Prostate gland (tissue), 2 donors: ENCODE measurements around the gene RPP30. TPM values are rescaled to one million over a fixed set of nuclear protein-coding genes. Genes with fewer than 3 reads are reported as not detected.

ENCODE experiments used
- DNase-seq: peaks from one replicate; pipeline ENCODE4 v3.0.0-alpha.2; 2019; ENCODE audit warnings: low spot score
- H3K27ac ChIP-seq, 2 donors: fragments of 200-600 bp; sonication (generic); 2 replicates each; pipeline ENCODE4 v1.5.1; 2017 to 2019
- H3K27me3 ChIP-seq: fragments of 200-600 bp; sonication (generic); replicated peaks from 2 replicates; pipeline ENCODE4 v1.5.1; 2019; ENCODE audit not compliant: insufficient read depth
- H3K36me3 ChIP-seq, 2 donors: fragments of 200-600 bp; sonication (generic); 1 replicate in 1 of 2; 2 replicates in 1 of 2; pipeline versions ENCODE4 v1.5.1 to v1.8.1; 2017 to 2019
- H3K4me1 ChIP-seq: fragments of 200-600 bp; sonication (generic); replicated peaks from 2 replicates; pipeline ENCODE4 v1.5.1; 2019
- H3K4me3 ChIP-seq, 2 donors: fragments of 200-600 bp; sonication (generic); 2 replicates each; pipeline ENCODE4 v1.5.1; 2017 to 2019
- H3K9me3 ChIP-seq: fragments of 200-600 bp; sonication (generic); 2 replicates; pipeline ENCODE4 v1.5.1; 2017
- POLR2A ChIP-seq: fragments of 450-650 bp; IDR thresholded peaks from one replicate; pipeline ENCODE4 v1.6.1; 2016; ENCODE audit warnings: antibody characterized with exemption, mild to moderate bottlenecking
- POLR2AphosphoS5 ChIP-seq: sonication (generic); formaldehyde crosslinking; IDR thresholded peaks from one replicate; pipeline ENCODE4 v1.6.1; 2017; ENCODE audit warnings: antibody characterized with exemption
- WGBS: methylation state at CpG from one replicate; pipeline ENCODE4 v1.1.5; 2018; 5-methylcytosine and 5-hydroxymethylcytosine counted together
- intact Hi-C: fragments of 100-400 bp; cut with DNase I; formaldehyde crosslinking; loops from one replicate; pipeline ENCODE4 v1.14.2; 2022
- total RNA-seq, 2 donors: library from RNA; depleted of rRNA; stranded (reverse); fragments of >200 nt; gene quantifications; one replicate each; pipeline ENCODE4 v1.1.0, GENCODE V29; 2016
- TF ChIP-seq, protein P1 (sequence below), 4 experiments: fragments of 200-600 bp in 2 of 4; fragments of 450-650 bp in 2 of 4; sonication (generic) in 2 of 4; IDR thresholded peaks; 1 replicate in 3 of 4; 2 replicates in 1 of 4; pipeline ENCODE4 v1.5.1; 2016 to 2019; ENCODE audit warnings: antibody characterized with exemption in 4 of 4, mild to moderate bottlenecking in 2 of 4, moderate library complexity in 2 of 4

The RPP30 gene
- total RNA-seq, 2 donors from 2014 or later = 37.1 to 43.6 TPM

DNA sequence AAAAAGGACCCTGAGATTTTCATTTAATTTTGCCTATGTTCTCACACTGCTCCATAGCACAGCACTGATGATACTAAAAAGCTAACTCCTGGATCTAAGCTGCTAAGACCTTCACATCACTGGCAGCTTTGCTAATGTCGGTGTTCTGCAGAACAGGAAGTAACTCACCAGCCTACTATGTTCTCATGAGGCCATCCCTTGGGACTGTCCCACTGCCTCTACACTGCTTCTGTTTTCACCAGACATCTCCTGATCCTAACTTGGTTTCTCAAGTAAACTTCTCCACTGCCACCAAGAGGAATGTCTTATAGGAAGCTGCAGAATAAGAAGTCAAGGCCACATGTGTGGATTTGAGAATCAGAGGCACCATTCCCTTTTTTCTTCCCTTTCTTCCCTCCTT lies 29.0 kb upstream of the RPP30 start:
- no peaks in the 10 kb centered on the region for H3K4me1 ChIP-seq
- H3K27me3 ChIP-seq = no peaks in the 10 kb centered on the region
- no peak overlapping the region for H3K27ac ChIP-seq
- intact Hi-C loops = no loop called here
- no peak overlapping the region for H3K4me3 ChIP-seq
- TF ChIP-seq, protein P1, sequence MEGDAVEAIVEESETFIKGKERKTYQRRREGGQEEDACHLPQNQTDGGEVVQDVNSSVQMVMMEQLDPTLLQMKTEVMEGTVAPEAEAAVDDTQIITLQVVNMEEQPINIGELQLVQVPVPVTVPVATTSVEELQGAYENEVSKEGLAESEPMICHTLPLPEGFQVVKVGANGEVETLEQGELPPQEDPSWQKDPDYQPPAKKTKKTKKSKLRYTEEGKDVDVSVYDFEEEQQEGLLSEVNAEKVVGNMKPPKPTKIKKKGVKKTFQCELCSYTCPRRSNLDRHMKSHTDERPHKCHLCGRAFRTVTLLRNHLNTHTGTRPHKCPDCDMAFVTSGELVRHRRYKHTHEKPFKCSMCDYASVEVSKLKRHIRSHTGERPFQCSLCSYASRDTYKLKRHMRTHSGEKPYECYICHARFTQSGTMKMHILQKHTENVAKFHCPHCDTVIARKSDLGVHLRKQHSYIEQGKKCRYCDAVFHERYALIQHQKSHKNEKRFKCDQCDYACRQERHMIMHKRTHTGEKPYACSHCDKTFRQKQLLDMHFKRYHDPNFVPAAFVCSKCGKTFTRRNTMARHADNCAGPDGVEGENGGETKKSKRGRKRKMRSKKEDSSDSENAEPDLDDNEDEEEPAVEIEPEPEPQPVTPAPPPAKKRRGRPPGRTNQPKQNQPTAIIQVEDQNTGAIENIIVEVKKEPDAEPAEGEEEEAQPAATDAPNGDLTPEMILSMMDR (IDR thresholded peaks at IDR 0.05) = no peak
- no peak for TF ChIP-seq POLR2AphosphoS5
- TF ChIP-seq POLR2A = no peak
- no peak for DNase-seq
- H3K36me3 ChIP-seq = no peaks in the 10 kb centered on the region
- no peaks in the 10 kb centered on the region for H3K9me3 ChIP-seq
- WGBS = 100% methylated on average over 1 of the region's 1 CpG

DNA sequence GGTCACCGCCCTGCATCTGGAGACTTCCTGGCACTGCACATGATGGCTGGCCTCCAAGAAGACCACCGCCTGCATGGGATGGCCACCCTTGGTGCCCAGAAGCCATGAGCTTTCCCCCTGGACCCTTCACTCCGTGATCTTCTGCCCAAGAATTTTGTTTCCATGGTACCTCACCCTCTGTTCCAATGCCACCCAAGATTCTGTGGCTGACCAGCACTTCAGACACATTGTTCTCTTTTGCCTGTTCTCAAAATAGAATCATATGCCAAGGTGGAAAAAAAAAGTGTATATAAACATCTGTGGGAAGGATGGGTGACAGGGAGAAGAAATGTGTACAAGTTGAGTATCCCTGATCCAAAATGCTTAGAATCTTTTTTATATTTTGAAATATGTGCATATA lies 26.0 kb upstream of the RPP30 start:
- Histone ChIP-seq H3K27me3 (no peaks in the 10 kb centered on the region), H3K36me3 (no peaks in the 10 kb centered on the region), H3K9me3 (no peaks in the 10 kb centered on the region), H3K27ac (no peak overlapping the region), H3K4me3 (no peak overlapping the region), H3K4me1 (no peaks in the 10 kb centered on the region)
- WGBS = 81% methylated on average over 3 of the region's 3 CpGs
- no peak for DNase-seq
- intact Hi-C loops = no loop called here
- TF ChIP-seq POLR2A = no peak
- TF ChIP-seq, protein P1 (IDR thresholded peaks at IDR 0.05) = no peak
- TF ChIP-seq POLR2AphosphoS5 = no peak

- intact Hi-C loops = no loop called here
- no peak for DNase-seq
Observed at GRCh38 chr10:90846746-90847145, 25.0 kb upstream of the RPP30 start.

DNA sequence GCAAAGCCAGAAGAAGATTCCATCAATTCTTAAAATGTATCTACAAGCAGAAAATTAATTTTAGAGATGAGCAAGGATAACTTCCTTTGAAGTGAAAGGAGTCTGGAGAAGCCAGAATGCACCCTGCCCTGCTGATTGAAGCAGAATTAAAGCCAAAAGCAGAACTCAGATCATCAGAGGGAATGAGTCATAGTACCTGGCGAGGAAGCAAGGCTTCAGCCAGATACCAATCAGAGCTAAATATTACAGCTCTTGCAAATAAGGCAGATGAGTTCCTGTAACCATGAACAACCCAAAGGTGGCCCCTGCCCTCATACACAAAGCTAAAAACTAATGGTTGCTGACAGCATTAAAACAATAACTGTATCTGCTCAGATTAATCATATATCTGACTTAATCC lies 24.3 kb upstream of the RPP30 start:
- Histone ChIP-seq H3K36me3 (no peaks in the 10 kb centered on the region), H3K4me1 (no peaks in the 10 kb centered on the region), H3K27ac (no peak overlapping the region), H3K4me3 (no peak overlapping the region), H3K9me3 (no peaks in the 10 kb centered on the region), H3K27me3 (no peaks in the 10 kb centered on the region)
- intact Hi-C loops = no loop called here
- TF ChIP-seq, protein P1 (IDR thresholded peaks at IDR 0.05) = no peak
- no peak for TF ChIP-seq POLR2AphosphoS5
- TF ChIP-seq POLR2A = no peak
- 4% methylated on average over 1 of the region's 1 CpG for WGBS
- peak; percentile 16 for DNase-seq

More at GRCh38 chr10:90846746-90847145, 25.0 kb upstream of the RPP30 start:
- Histone ChIP-seq H3K27ac (no peak overlapping the region), H3K36me3 (no peaks in the 10 kb centered on the region), H3K9me3 (no peaks in the 10 kb centered on the region), H3K27me3 (no peaks in the 10 kb centered on the region), H3K4me3 (no peak overlapping the region), H3K4me1 (no peaks in the 10 kb centered on the region)
- TF ChIP-seq POLR2A = no peak
- TF ChIP-seq, protein P1 (IDR thresholded peaks at IDR 0.05) = no peak
- no peak for TF ChIP-seq POLR2AphosphoS5
- 94% methylated on average over 1 of the region's 1 CpG for WGBS

DNA sequence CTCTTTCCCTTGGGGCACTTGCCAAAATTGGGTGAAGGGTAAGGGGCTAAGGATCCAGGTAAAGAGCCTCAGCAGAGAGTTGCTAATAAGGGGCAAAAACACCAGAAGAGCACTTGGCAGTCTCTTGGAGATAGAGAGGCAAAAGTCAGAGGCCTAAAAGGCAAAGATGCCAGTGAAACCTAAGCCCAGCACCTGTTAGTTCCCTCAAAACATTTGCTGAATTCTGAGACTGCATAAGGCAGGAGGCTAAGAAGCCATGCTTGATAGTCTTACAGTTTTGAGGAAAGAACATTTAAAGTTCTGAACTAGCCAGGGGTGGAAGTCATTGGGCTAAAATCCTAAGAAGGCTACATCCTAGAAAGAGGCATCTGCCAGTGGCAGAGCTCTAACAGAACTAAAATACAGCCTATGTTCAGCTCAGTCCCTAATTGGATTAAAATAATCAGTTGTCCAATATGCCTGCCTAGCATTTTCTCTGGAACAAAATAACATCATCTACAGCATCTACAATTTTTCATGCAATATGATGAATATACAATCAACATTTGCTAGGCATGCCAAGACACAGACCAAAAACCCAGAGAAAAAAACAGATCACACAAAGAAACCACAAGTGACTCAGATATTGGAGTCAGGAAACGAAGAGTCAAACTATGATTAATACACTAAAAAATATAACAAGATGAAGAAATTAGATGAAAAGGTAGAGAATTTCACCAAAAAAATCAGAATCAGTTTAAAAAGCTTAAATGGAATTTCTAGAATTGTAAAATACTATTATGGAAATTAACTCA lies 21.6 kb upstream of the RPP30 start:
- H3K4me1 ChIP-seq = no peaks in the 10 kb centered on the region
- intact Hi-C loops = loop anchor here (10.0 kb wide), 1 partner anchor 95 kb away; no protein-coding TSS in a partner anchor
- DNase-seq = no peak
- no peaks in the 10 kb centered on the region for H3K9me3 ChIP-seq
- H3K27me3 ChIP-seq = no peaks in the 10 kb centered on the region
- no peak for TF ChIP-seq POLR2A
- TF ChIP-seq POLR2AphosphoS5 = no peak
- TF ChIP-seq, protein P1 (IDR thresholded peaks at IDR 0.05) = no peak
- H3K27ac ChIP-seq = no peak overlapping the region
- H3K36me3 ChIP-seq = no peaks in the 10 kb centered on the region
- 94% methylated on average over 1 of the region's 1 CpG for WGBS
- H3K4me3 ChIP-seq = no peak overlapping the region
